Mesendoderm (in vitro differentiated cells): ENCODE data around the gene MGMT.

ENCODE experiments used
- DNase-seq: peaks from one replicate; pipeline ENCODE4 v3.0.0; 2013
- H2AK5ac ChIP-seq: 2 replicates; pipeline ENCODE4 v1.6.1; 2013; ENCODE audit warnings: low read length, inconsistent platforms
- H2BK120ac ChIP-seq: 2 replicates; pipeline ENCODE4 v1.6.1; 2013; ENCODE audit warnings: low read depth, mild to moderate bottlenecking, low read length, moderate library complexity, mixed read lengths
- H2BK15ac ChIP-seq: replicated peaks from 2 replicates; pipeline ENCODE4 v1.6.1; 2013; ENCODE audit warnings: low read depth, mild to moderate bottlenecking, moderate library complexity
- H2BK5ac ChIP-seq: 2 replicates; pipeline ENCODE4 v1.6.1; 2013; ENCODE audit warnings: low read length, inconsistent platforms
- H3K18ac ChIP-seq: 2 replicates; pipeline ENCODE4 v1.6.1; 2013; ENCODE audit warnings: mild to moderate bottlenecking, low read length, mixed read lengths
- H3K23ac ChIP-seq: one replicate; pipeline ENCODE4 v1.6.1; 2013; ENCODE audit warnings: low read length
- H3K27ac ChIP-seq: 2 replicates; pipeline ENCODE4 v1.5.1; 2013; ENCODE audit warnings: low read depth, mild to moderate bottlenecking, inconsistent platforms, low read length, moderate library complexity
- H3K27me3 ChIP-seq: 2 replicates; pipeline ENCODE4 v1.6.1; 2013; ENCODE audit warnings: low read length, control low read depth, mild to moderate bottlenecking, inconsistent platforms; ENCODE audit not compliant: insufficient read depth, poor library complexity
- H3K36me3 ChIP-seq: 2 replicates; pipeline ENCODE4 v1.6.1; 2013; ENCODE audit warnings: low read length, inconsistent platforms; ENCODE audit not compliant: control insufficient read depth, insufficient read depth
- H3K4ac ChIP-seq: one replicate; pipeline ENCODE4 v1.6.1; 2013; ENCODE audit warnings: low read depth, mild to moderate bottlenecking, low read length, moderate library complexity
- H3K4me1 ChIP-seq: 2 replicates; pipeline ENCODE4 v1.6.1; 2013; ENCODE audit warnings: low read depth, low read length, inconsistent platforms; ENCODE audit not compliant: control insufficient read depth
- H3K4me2 ChIP-seq: 2 replicates; pipeline ENCODE4 v1.6.1; 2013; ENCODE audit warnings: low read length
- H3K4me3 ChIP-seq: 2 replicates; pipeline ENCODE4 v1.5.1; 2013; ENCODE audit warnings: mild to moderate bottlenecking, low read length
- H3K56ac ChIP-seq: one replicate; pipeline ENCODE4 v1.6.1; 2013; ENCODE audit warnings: low read length
- H3K79me1 ChIP-seq: 2 replicates; pipeline ENCODE4 v1.6.1; 2013; ENCODE audit warnings: low read length, inconsistent platforms
- H3K79me2 ChIP-seq: 2 replicates; pipeline ENCODE4 v1.6.1; 2013; ENCODE audit warnings: mild to moderate bottlenecking, low read length; ENCODE audit not compliant: control insufficient read depth, insufficient read depth
- H3K9ac ChIP-seq: 2 replicates; pipeline ENCODE4 v1.6.1; 2013; ENCODE audit warnings: low read length, inconsistent platforms
- H4K5ac ChIP-seq: one replicate; pipeline ENCODE4 v1.6.1; 2013; ENCODE audit warnings: low read length
- H4K8ac ChIP-seq: one replicate; pipeline ENCODE4 v1.6.1; 2013; ENCODE audit warnings: low read depth, mild to moderate bottlenecking, control low read depth, low read length, moderate library complexity
- WGBS: extraction: QIAGEN DNeasy Blood & Tissue Kit; methylation state at CpG from one replicate; pipeline ENCODE4 v1.1.7; 2013; ENCODE audit warnings: low lambda C conversion rate, missing lambda C conversion rate; ENCODE audit not compliant: insufficient coverage; ENCODE audit errors: extremely low coverage; 5-methylcytosine and 5-hydroxymethylcytosine counted together

The MGMT gene

GRCh38 chr10:129677377-129677927 is 210.4 kb downstream of the MGMT start:
- Histone ChIP-seq H2AK5ac (no peak overlapping the region), H3K36me3 (no peaks in the 10 kb centered on the region), H2BK120ac (no peak overlapping the region), H2BK5ac (no peak overlapping the region), H3K27me3 (no peaks in the 10 kb centered on the region), H3K18ac (no peak overlapping the region), H4K8ac (no peak overlapping the region), H3K79me2 (no peaks in the 10 kb centered on the region), H3K4me1 (no peaks in the 10 kb centered on the region), H4K5ac (no peak overlapping the region), H3K4ac (no peak overlapping the region), H3K4me2 (no peak overlapping the region), H3K27ac (no peak overlapping the region), H3K9ac (no peak overlapping the region), H2BK15ac (no peak overlapping the region), H3K56ac (no peak overlapping the region), H3K79me1 (no peaks in the 10 kb centered on the region), H3K4me3 (no peak overlapping the region), H3K23ac (no peak overlapping the region)
- no CpG with 5 or more reads among the region's 11 CpGs for WGBS
- no peak for DNase-seq

GRCh38 chr10:129678186-129678585 is 211.1 kb downstream of the MGMT start:
- H3K9ac ChIP-seq: no peak overlapping the region
- H3K4me1 ChIP-seq: no peaks in the 10 kb centered on the region
- no peak overlapping the region for H3K4me3 ChIP-seq
- no peaks in the 10 kb centered on the region for H3K79me2 ChIP-seq
- no peak overlapping the region for H2BK5ac ChIP-seq
- WGBS: no CpG with 5 or more reads among the region's 4 CpGs
- no peak overlapping the region for H2BK15ac ChIP-seq
- no peak overlapping the region for H3K23ac ChIP-seq
- H3K18ac ChIP-seq: no peak overlapping the region
- DNase-seq: no peak
- no peaks in the 10 kb centered on the region for H3K27me3 ChIP-seq
- no peak overlapping the region for H3K56ac ChIP-seq
- no peak overlapping the region for H3K4ac ChIP-seq
- H3K27ac ChIP-seq: no peak overlapping the region
- no peak overlapping the region for H4K5ac ChIP-seq
- H3K79me1 ChIP-seq: no peaks in the 10 kb centered on the region
- H3K36me3 ChIP-seq: no peaks in the 10 kb centered on the region
- H2AK5ac ChIP-seq: no peak overlapping the region
- H2BK120ac ChIP-seq: no peak overlapping the region
- H4K8ac ChIP-seq: no peak overlapping the region
- H3K4me2 ChIP-seq: no peak overlapping the region

GRCh38 chr10:129679207-129679606 is 212.2 kb downstream of the MGMT start:
- H4K8ac ChIP-seq: no peak overlapping the region
- H2BK15ac ChIP-seq: no peak overlapping the region
- H3K9ac ChIP-seq: no peak overlapping the region
- H3K27me3 ChIP-seq: no peaks in the 10 kb centered on the region
- H3K23ac ChIP-seq: no peak overlapping the region
- H3K27ac ChIP-seq: no peak overlapping the region
- H3K79me2 ChIP-seq: no peaks in the 10 kb centered on the region
- WGBS: no CpG with 5 or more reads among the region's 10 CpGs
- no peak overlapping the region for H3K56ac ChIP-seq
- no peaks in the 10 kb centered on the region for H3K36me3 ChIP-seq
- no peak for DNase-seq
- H3K4me1 ChIP-seq: no peaks in the 10 kb centered on the region
- H3K4me3 ChIP-seq: no peak overlapping the region
- H4K5ac ChIP-seq: no peak overlapping the region
- no peak overlapping the region for H3K4ac ChIP-seq
- H3K18ac ChIP-seq: no peak overlapping the region
- no peak overlapping the region for H2AK5ac ChIP-seq
- no peaks in the 10 kb centered on the region for H3K79me1 ChIP-seq
- no peak overlapping the region for H3K4me2 ChIP-seq
- no peak overlapping the region for H2BK5ac ChIP-seq
- no peak overlapping the region for H2BK120ac ChIP-seq

GRCh38 chr10:129680661-129681344 is 213.8 kb downstream of the MGMT start:
- H3K4me1 ChIP-seq: no peaks in the 10 kb centered on the region
- WGBS: no CpG with 5 or more reads among the region's 32 CpGs
- no peak overlapping the region for H3K4ac ChIP-seq
- no peak overlapping the region for H4K8ac ChIP-seq
- H3K27me3 ChIP-seq: no peaks in the 10 kb centered on the region
- H3K79me1 ChIP-seq: no peaks in the 10 kb centered on the region
- no peak overlapping the region for H3K27ac ChIP-seq
- H3K4me3 ChIP-seq: no peak overlapping the region
- H2BK120ac ChIP-seq: no peak overlapping the region
- H2BK15ac ChIP-seq: no peak overlapping the region
- no peak for DNase-seq
- H3K79me2 ChIP-seq: no peaks in the 10 kb centered on the region
- H2AK5ac ChIP-seq: no peak overlapping the region
- peak overlapping the region; percentile 3 for H3K56ac ChIP-seq
- no peak overlapping the region for H4K5ac ChIP-seq
- H2BK5ac ChIP-seq: no peak overlapping the region
- no peaks in the 10 kb centered on the region for H3K36me3 ChIP-seq
- no peak overlapping the region for H3K23ac ChIP-seq
- H3K4me2 ChIP-seq: no peak overlapping the region
- H3K18ac ChIP-seq: no peak overlapping the region
- H3K9ac ChIP-seq: no peak overlapping the region

- no CpG with 5 or more reads among the region's 5 CpGs for WGBS
- Histone ChIP-seq H3K4me2 (no peak overlapping the region), H2BK15ac (no peak overlapping the region)
Observed at GRCh38 chr10:129681856-129682255, 214.8 kb downstream of the MGMT start.

GRCh38 chr10:129683519-129683918 is 216.5 kb downstream of the MGMT start:
- Histone ChIP-seq H3K4ac (no peak overlapping the region), H3K56ac (no peak overlapping the region), H3K27me3 (no peaks in the 10 kb centered on the region), H3K4me1 (no peaks in the 10 kb centered on the region), H2BK120ac (no peak overlapping the region), H3K79me2 (no peaks in the 10 kb centered on the region), H3K4me2 (no peak overlapping the region), H3K27ac (no peak overlapping the region), H4K8ac (no peak overlapping the region), H3K4me3 (no peak overlapping the region), H2AK5ac (no peak overlapping the region), H3K36me3 (no peaks in the 10 kb centered on the region), H3K9ac (no peak overlapping the region), H3K23ac (no peak overlapping the region), H2BK15ac (no peak overlapping the region), H3K79me1 (no peaks in the 10 kb centered on the region), H2BK5ac (no peak overlapping the region), H3K18ac (no peak overlapping the region), H4K5ac (no peak overlapping the region)
- no peak for DNase-seq
- WGBS: no CpG with 5 or more reads among the region's 1 CpG

More at GRCh38 chr10:129681856-129682255, 214.8 kb downstream of the MGMT start:
- Histone ChIP-seq H2AK5ac (no peak overlapping the region), H4K8ac (no peak overlapping the region), H3K4me3 (no peak overlapping the region), H2BK120ac (no peak overlapping the region), H3K79me1 (no peaks in the 10 kb centered on the region), H3K18ac (no peak overlapping the region), H3K36me3 (no peaks in the 10 kb centered on the region), H3K9ac (no peak overlapping the region), H3K79me2 (no peaks in the 10 kb centered on the region), H2BK5ac (no peak overlapping the region), H3K23ac (no peak overlapping the region), H3K4ac (no peak overlapping the region), H4K5ac (no peak overlapping the region), H3K56ac (no peak overlapping the region), H3K27me3 (no peaks in the 10 kb centered on the region), H3K27ac (no peak overlapping the region), H3K4me1 (no peaks in the 10 kb centered on the region)
- DNase-seq: no peak
